HG03439 (cell line): Measurements from ENCODE around the gene MPND.

Experiments
- ATAC-seq: cut with Tn5 transposase; IDR thresholded peaks from one replicate; pipeline ENCODE4 v1.9.1; 2021; ENCODE audit warnings: mild to moderate bottlenecking, moderate library complexity; ENCODE audit not compliant: unreplicated experiment

The MPND gene

GRCh38 chr19:4343370-4344307, at the start of gene MPND:
TSS of gene MPND (plus strand) at chr19:4343562. CDS start at chr19:4343594, 32 bp downstream.
- ATAC-seq, result peak; percentile 46

DNA sequence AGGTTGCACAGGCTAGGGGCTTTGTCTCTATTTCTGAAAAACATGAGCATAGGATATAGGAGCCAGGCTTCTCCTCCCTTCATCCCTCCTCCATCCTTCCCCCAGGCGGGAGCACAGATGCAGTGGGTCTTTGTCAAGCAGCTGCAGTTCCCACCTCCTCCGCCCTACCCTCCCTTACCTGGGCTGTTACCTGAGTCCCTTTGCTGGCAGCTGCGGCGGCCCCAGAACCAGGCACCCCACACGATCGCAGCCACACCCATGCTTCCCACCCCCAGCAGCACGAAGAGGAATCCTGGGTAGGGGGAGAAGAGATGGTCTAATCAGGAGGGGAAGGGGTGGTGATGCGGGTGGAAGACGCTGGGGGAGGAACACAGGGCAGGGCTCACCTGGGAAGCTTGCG, 49.0 kb upstream of the MPND start:
- no peak for ATAC-seq

DNA sequence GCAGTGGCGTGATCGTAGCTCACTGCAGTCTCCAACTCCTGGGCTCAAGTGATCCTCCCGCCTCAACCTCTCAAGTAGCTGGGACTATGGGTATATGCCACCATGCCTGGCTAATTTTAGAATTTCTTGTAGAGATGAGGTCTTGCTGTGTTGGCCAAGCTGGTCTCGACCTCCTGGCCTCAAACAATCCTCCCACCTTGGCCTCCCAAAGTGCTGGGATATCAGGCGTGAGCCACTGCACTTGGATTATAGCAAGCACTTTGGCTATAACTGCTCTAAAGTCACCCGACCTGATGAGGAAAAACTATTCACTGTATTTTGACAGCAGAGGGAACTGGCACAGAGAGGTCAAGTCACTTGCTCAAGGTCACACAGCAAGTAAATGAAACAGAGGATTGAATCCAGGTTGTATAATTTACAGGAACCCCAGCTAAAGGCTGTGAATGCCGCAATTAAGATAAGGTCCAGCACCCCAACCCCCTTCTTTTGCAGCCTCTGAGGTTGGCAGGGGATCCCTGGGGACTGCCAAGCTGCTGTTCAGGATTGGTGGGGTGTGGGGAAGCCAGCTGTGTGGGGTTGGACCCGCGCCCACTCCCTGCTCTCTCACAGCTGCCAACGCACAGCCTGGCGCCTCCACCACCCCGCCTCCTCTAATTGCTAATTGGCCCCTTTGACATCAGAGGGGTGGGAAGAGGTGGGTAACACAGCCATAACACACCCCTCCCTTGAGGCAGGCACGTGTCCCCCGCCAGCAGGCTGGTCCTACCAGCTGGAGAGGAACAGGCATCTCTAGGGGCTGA, 47.2 kb upstream of the MPND start:
- no peak for ATAC-seq

- ATAC-seq, result no peak
Measured at GRCh38 chr19:4297901-4298809, 45.2 kb upstream of the MPND start.

DNA sequence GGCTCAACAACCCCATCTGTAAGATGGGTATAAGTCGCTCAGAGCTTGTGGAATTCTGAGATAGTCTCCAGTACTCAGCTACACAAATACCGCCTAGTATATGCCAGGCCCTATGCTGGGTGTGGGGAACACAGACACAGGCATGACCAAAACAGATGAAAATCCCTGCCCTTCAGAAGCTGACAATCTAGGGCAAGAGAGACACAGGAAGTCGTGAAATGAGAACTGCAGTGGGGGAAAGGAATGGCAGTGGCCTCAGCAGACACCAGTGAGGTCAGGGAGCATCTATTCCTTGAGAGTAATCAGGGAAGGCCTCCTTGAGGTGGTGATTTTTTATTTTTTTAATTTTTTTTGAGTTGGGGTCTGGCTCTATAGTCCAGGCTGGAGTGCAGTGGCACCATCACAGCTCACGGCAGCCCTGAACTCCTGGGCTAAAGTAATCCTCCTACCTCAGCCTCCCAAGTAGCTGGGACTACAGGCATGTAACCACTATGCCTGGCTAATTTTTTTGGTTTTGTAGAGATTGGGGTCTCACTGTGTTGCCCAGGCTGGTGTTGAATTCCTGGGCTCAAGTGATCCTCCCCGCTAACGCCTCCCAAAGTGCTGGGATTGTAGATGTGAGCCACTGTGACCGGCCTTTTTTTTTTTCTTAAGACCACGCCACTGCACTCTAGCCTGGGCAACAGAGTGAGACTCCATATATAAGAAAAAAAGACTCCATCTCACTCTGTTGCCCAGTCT, 44.4 kb upstream of the MPND start:
- no peak for ATAC-seq

DNA sequence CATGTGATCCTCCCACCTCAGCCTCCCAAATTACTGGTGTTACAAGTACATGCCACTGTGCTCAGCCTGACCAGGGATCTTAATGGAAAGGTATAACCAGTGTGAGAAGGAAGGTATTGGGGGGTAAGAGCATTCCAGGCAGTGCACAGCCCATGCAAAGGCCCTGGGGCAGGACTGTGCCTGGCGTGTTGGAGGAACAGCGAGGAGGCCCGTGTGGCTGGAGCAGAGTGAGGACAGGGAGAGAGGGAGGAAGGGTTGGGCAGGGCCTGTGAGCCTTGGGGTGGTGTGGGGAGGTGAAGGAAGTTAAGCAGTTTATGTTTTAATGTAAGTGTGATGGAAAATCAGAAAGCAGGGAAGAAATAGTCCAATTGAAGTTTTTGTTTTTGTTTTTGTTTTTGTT, 42.8 kb upstream of the MPND start:
- ATAC-seq, result no peak

GRCh38 chr19:4301590-4302242, 41.6 kb upstream of the MPND start:
- ATAC-seq, result no peak

DNA sequence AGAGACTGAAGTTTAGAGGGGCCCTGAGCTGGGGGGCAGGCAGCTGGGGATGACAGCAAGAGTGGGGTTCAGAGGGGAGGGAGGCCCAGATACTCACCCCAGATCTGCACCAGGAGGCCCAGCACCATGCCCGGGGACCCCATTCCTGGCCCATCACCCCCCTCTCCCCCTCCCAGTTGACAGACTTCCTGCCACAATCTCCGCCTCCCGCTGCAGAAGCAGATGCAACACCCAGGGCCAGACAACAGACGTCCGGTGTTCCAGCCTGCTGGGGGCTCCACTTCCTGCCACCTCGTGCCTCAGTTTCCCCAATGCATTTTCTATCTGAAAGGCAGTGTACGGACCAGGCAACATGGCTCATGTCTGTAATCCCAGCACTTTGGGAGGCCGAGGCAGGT, 41.1 kb upstream of the MPND start, which contains the start of gene TMIGD2:
Gene TMIGD2 (minus strand): TSS at position 147 of the 398 bp plus-strand sequence. CDS start 4 bp downstream, at position 143.
- ATAC-seq, result no peak

GRCh38 chr19:4303819-4304537, 39.4 kb upstream of the MPND start:
- ATAC-seq, result no peak

DNA sequence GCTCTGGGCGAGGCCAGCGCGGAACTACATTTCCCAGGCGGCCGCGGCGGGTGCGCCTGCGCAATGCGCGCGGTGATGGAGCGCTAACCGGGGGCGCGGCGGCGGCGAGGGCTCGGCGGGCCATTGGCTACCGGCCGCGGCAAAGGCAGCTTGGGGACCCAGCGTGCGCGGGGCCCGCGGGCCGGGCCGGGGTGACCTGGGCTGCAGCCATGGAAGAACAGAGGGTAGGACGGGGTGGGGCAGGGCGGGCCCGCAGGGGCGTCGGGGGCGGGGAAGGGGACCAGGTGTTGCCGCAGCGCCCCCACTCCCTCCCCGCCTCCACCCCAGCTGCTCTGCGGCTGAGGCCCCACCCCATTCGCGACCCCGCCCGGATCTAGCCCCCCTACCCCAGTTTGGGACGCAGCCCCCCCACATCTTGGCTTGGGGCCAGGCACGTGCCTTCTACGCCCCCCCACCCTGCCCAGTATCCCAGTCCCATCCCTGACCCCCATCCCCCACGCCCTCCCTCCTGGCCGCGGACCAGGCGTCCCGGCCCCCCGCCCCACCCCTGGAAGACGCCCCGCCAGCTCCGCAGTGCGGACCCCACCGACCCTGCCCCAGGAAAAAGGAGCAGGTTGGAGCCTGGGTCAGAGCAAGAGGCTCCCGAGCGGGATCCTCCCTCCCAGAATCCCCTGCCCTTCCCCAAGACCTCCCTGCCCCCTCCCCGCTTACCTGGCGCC, 38.7 kb upstream of the MPND start, which contains the start of gene FSD1:
Gene FSD1 (plus strand): TSS at position 61 of the 719 bp plus-strand sequence. CDS start 149 bp downstream, at position 210.
- no peak for ATAC-seq

DNA sequence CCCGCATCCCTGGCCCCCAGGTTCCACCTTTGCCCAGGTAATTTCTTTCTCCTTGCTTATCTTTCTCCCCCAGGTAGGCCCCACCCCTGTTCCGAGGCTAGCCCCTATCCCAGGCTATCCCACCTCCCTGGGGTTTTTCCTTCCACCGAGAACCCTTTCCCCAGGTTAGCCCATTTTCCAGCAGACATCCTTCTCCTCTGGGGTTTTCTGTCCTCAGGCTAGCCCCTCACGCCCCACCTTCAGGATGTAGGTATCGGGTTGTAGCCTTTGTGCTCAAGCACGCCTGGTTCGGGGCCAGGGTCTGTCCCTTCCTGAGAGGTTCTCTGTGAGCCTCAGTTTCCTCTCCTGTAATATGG, 38.1 kb upstream of the MPND start:
- no peak for ATAC-seq

DNA sequence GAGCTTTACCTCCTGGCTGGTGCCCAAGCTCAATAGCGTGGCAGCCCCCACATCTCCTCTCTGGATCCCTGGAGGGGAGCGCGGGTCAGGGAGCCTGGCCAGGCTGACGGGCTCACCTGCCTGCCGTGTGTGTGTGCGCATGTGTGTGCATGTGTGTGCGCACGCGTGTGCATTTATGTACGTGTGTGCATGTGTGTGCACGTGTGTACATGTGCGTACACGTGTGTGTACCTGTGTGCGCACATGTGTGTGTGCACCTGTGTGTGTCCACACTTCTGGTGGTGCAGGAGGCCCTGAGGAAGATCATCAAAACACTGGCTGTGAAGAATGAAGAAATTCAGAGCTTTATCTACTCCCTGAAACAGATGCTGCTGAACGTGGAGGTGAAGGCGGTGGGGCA, 37.7 kb upstream of the MPND start:
- no peak for ATAC-seq

GRCh38 chr19:4310247-4311121, 32.9 kb upstream of the MPND start:
- no peak for ATAC-seq

DNA sequence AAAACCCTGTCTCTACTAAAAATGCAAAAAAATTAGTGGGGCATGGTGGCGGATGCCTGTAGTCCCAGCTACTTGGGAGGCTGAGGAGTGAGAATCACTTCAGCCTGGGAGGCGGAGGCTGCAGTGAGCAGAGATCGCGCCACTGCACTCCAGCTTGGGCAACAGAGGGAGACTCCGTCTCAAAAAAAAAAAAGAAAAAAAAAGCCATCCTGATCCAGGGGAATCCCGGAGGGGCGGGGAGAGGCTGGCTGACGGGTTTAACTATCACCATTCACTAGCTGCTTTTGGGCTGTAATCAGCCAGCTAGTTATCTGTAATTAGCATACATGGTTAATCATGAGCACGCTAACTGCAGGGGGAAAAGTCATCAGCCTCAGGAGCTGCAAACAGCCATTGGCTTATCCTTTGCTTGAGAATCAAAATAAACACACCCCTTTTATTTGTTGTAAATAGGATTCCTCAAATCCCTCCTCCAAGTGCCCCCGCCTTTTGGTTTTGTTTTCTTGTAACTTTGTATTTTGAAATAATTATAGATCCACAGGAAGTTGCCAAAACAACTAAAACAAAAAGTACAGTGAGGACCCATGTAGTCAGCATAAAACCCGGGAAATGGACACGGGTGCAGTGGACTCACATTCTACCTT, 29.4 kb upstream of the MPND start:
- ATAC-seq, result no peak

DNA sequence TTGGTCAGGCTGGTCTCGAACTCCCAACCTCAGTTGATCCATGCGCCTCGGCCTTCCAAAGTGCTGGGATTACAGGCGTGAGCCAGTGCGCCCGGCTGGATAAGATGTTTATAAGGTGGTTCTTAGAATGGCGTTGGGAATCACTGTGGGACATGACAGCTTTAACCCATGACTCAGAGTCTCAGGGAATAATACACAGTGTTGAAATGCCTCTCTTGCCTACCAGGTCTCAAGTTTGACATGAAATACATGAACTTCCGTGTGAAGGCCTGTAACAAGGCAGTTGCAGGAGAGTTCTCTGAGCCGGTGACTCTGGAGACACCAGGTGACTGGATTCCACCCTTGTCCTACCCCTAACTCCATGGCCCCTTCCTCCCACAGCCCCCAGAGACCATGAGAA, 26.4 kb upstream of the MPND start:
- no peak for ATAC-seq

- no peak for ATAC-seq
Measured at GRCh38 chr19:4318460-4318859, 24.9 kb upstream of the MPND start.
